CD14-positive monocyte (primary cell): ENCODE measurements around the gene PRDX5. TPM values are rescaled to one million over a fixed set of nuclear protein-coding genes. Genes with fewer than 3 reads are reported as not detected.

Experiments
- DNase-seq, 3 donors: peaks; one replicate each; pipeline ENCODE4 v3.0.0-alpha.2; 2011 to 2022
- H2AFZ ChIP-seq: 2 replicates; pipeline ENCODE4 v1.6.0; 2012; ENCODE audit warnings: mild to moderate bottlenecking, low read depth, low read length, inconsistent platforms; ENCODE audit not compliant: insufficient read depth, poor library complexity, severe bottlenecking
- H3K27ac ChIP-seq, 2 donors: 1 replicate in 1 of 2; 2 replicates in 1 of 2; pipeline ENCODE4 v1.5.1; 2012 to 2013; ENCODE audit warnings: low read length in 2 of 2, control low read depth in 1 of 2, inconsistent platforms in 1 of 2, low read depth in 1 of 2, mild to moderate bottlenecking in 1 of 2
- H3K27me3 ChIP-seq, 2 donors: one replicate each; pipeline versions ENCODE4 v1.6.0 to v1.6.1; 2011 to 2013; ENCODE audit warnings: low read length in 2 of 2; ENCODE audit not compliant: control insufficient read depth in 2 of 2, insufficient read depth in 2 of 2
- H3K36me3 ChIP-seq, 2 donors: replicated peaks in 1 of 2; 1 replicate in 1 of 2; 2 replicates in 1 of 2; pipeline versions ENCODE4 v1.5.1 to v1.6.1; 2012 to 2013; ENCODE audit warnings: low read length in 2 of 2, control low read depth in 1 of 2, inconsistent platforms in 1 of 2, mild to moderate bottlenecking in 1 of 2; ENCODE audit not compliant: insufficient read depth in 2 of 2, control insufficient read depth in 1 of 2
- H3K4me1 ChIP-seq, 2 donors: 1 replicate in 1 of 2; 2 replicates in 1 of 2; pipeline versions ENCODE4 v1.5.1 to v1.6.1; 2012 to 2013; ENCODE audit warnings: low read length in 2 of 2, control low read depth in 1 of 2, inconsistent platforms in 1 of 2, mild to moderate bottlenecking in 1 of 2, moderate library complexity in 1 of 2; ENCODE audit not compliant: insufficient read depth in 2 of 2, control insufficient read depth in 1 of 2
- H3K4me2 ChIP-seq: replicated peaks from 2 replicates; pipeline ENCODE3; 2012; ENCODE audit warnings: low read length, moderate library complexity, mild to moderate bottlenecking; ENCODE audit not compliant: poor library complexity, severe bottlenecking; ENCODE audit errors: extremely low read depth
- H3K4me3 ChIP-seq, 3 experiments: fragments of 200-600 bp in 1 of 3; sonication (generic) in 1 of 3; replicated peaks in 1 of 3; 1 replicate in 2 of 3; 2 replicates in 1 of 3; pipeline ENCODE4 v1.5.1; 2011 to 2013; ENCODE audit warnings: low read length in 3 of 3, mild to moderate bottlenecking in 3 of 3, control low read depth in 2 of 3, low read depth in 2 of 3, inconsistent platforms in 1 of 3, moderate library complexity in 1 of 3
- H3K79me2 ChIP-seq: 2 replicates; pipeline ENCODE4 v1.6.0; 2012; ENCODE audit warnings: mild to moderate bottlenecking, control low read depth, inconsistent platforms, low read length, moderate library complexity; ENCODE audit not compliant: insufficient read depth
- H3K9ac ChIP-seq: 2 replicates; pipeline ENCODE4 v1.6.0; 2017; ENCODE audit warnings: low read length, mild to moderate bottlenecking; ENCODE audit not compliant: insufficient read depth, poor library complexity, severe bottlenecking
- H3K9me3 ChIP-seq, 2 donors: replicated peaks in 1 of 2; 1 replicate in 1 of 2; 2 replicates in 1 of 2; pipeline versions ENCODE4 v1.5.1 to v1.6.1; 2012 to 2013; ENCODE audit warnings: low read length in 2 of 2, control low read depth in 1 of 2; ENCODE audit not compliant: control insufficient read depth in 1 of 2, insufficient read depth in 1 of 2
- H4K20me1 ChIP-seq: 2 replicates; pipeline ENCODE4 v1.6.0; 2012; ENCODE audit warnings: mild to moderate bottlenecking, low read length, control low read depth, moderate library complexity; ENCODE audit not compliant: insufficient read depth
- H3K27ac Mint-ChIP-seq, 7 donors: one replicate each; pipeline ENCODE4 v1.8.0; 2020; ENCODE audit warnings: mild to moderate bottlenecking in 7 of 7, mixed read lengths in 7 of 7, moderate library complexity in 6 of 7, inconsistent platforms in 2 of 7
- H3K27me3 Mint-ChIP-seq, 3 donors: one replicate each; pipeline ENCODE4 v1.8.0; 2021 to 2022; ENCODE audit warnings: low read depth in 3 of 3, mild to moderate bottlenecking in 3 of 3, mixed read lengths in 3 of 3, moderate library complexity in 3 of 3, inconsistent platforms in 1 of 3
- H3K36me3 Mint-ChIP-seq, 2 donors: one replicate each; pipeline ENCODE4 v1.8.0; 2020; ENCODE audit warnings: mixed read lengths in 2 of 2, inconsistent platforms in 1 of 2, mild to moderate bottlenecking in 1 of 2
- H3K4me1 Mint-ChIP-seq: one replicate; pipeline ENCODE4 v1.8.0; 2020; ENCODE audit warnings: mild to moderate bottlenecking, mixed read lengths
- H3K4me3 Mint-ChIP-seq, 2 donors: one replicate each; pipeline ENCODE4 v1.8.0; 2020; ENCODE audit warnings: mild to moderate bottlenecking in 2 of 2, mixed read lengths in 2 of 2, moderate library complexity in 1 of 2
- H3K9me3 Mint-ChIP-seq, 7 donors: one replicate each; pipeline ENCODE4 v1.8.0; 2020 to 2022; ENCODE audit warnings: mixed read lengths in 7 of 7, mild to moderate bottlenecking in 6 of 7, moderate library complexity in 6 of 7, inconsistent platforms in 2 of 7
- CTCF ChIP-seq: fragments of 200-600 bp; IDR thresholded peaks from one replicate; pipeline ENCODE4 v1.8.0; 2022; ENCODE audit warnings: antibody characterized with exemption, mild to moderate bottlenecking
- WGBS: methylation state at CpG from one replicate; pipeline ENCODE4 v1.1.5; 2013; ENCODE audit warnings: missing lambda C conversion rate; ENCODE audit not compliant: insufficient coverage; 5-methylcytosine and 5-hydroxymethylcytosine counted together
- intact Hi-C, 2 donors: fragments of 100-400 bp; cut with micrococcal nuclease; formaldehyde crosslinking; loops; one replicate each; pipeline versions ENCODE4 v1.15.0 to v1.15.1; 2023
- polyA plus RNA-seq, 3 donors: library from polyadenylated mRNA; depleted of rRNA in 1 of 3; unstranded in 2 of 3; stranded (reverse) in 1 of 3; fragments of 300-500 nt in 2 of 3; fragments of >200 nt in 1 of 3; fragmentation: Illumina TruSeq in 2 of 3; gene quantifications; 1 replicate in 2 of 3; 2 replicates in 1 of 3; pipeline ENCODE4 v1.2.3, GENCODE V29; 2012 to 2021

Gene PRDX5
- polyA plus RNA-seq, 3 donors, result 136 to 318 (median 286) TPM

GRCh38 chr11:64360448-64360921 lies 42.6 kb downstream of the PRDX5 start:
- peak overlapping the region; percentile 69 for H2AFZ ChIP-seq
- Mint-ChIP-seq H3K4me1 (peaks cover 44% of the 10 kb centered on the region), H3K36me3 (peaks cover 51 to 67% of the 10 kb centered on the region in 2 donors), H3K27me3 (no peaks in the 10 kb centered on the region), H3K4me3 (peak overlapping the region; percentile 86 to 96), H3K9me3 (no peaks in the 10 kb centered on the region), H3K27ac (peak overlapping the region; percentile 72 to 92 (median 82))
- no peaks in the 10 kb centered on the region for H3K9me3 ChIP-seq
- peak overlapping the region; percentile 90 to 95 (median 91) for H3K4me3 ChIP-seq
- H4K20me1 ChIP-seq, result peaks cover 71% of the 10 kb centered on the region
- peak overlapping the region; percentile 80 for H3K9ac ChIP-seq
- no peaks in the 10 kb centered on the region for H3K27me3 ChIP-seq
- H3K79me2 ChIP-seq, result peaks cover 63% of the 10 kb centered on the region
- TF ChIP-seq CTCF, result peak; percentile 16
- 0% methylated on average over 8 of the region's 13 CpGs for WGBS
- peak overlapping the region; percentile 36 to 80 for H3K27ac ChIP-seq
- H3K36me3 ChIP-seq, result peaks cover 52 to 64% of the 10 kb centered on the region in 2 donors
- intact Hi-C loops, result no loop called here
- H3K4me1 ChIP-seq, result peaks cover 33 to 49% of the 10 kb centered on the region in 2 donors
- DNase-seq, result peak; percentile 46 to 78 (median 63)
- H3K4me2 ChIP-seq, result peak overlapping the region; percentile 100

DNA sequence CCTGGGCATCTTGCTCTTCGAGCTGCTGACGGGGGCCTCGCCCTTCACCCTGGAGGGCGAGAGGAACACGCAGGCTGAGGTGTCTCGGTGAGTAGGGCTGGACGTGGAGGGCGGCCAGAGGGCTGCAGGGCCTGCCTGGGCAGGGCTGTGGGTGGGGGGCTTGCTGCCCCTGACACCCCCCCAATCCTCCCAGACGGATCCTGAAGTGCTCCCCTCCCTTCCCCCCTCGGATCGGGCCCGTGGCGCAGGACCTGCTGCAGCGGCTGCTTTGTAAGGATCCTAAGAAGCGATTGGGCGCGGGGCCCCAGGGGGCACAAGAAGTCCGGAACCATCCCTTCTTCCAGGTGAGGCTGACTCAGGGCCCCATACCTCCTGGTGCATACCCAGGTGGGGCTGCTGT lies 43.7 kb downstream of the PRDX5 start:
- intact Hi-C loops, result no loop called here
- no peaks in the 10 kb centered on the region for H3K27me3 Mint-ChIP-seq

More for the DNA sequence above, 43.7 kb downstream of the PRDX5 start:
- Histone ChIP-seq H3K36me3 (peaks cover 61 to 67% of the 10 kb centered on the region in 2 donors), H3K79me2 (peaks cover 70% of the 10 kb centered on the region), H3K27ac (peak overlapping the region in 1 of 2 donors; percentile 80), H2AFZ (no peak overlapping the region), H3K4me3 (no peak overlapping the region), H3K4me2 (peak overlapping the region; percentile 100), H3K9me3 (no peaks in the 10 kb centered on the region), H4K20me1 (peaks cover 75% of the 10 kb centered on the region), H3K27me3 (no peaks in the 10 kb centered on the region), H3K4me1 (peaks cover 33 to 47% of the 10 kb centered on the region in 2 donors), H3K9ac (no peak overlapping the region)
- 100% methylated on average over 4 of the region's 18 CpGs for WGBS
- TF ChIP-seq CTCF, result no peak
- H3K4me3 Mint-ChIP-seq, result no peak overlapping the region
- H3K4me1 Mint-ChIP-seq, result peaks cover 41% of the 10 kb centered on the region
- peaks cover 55 to 71% of the 10 kb centered on the region in 2 donors for H3K36me3 Mint-ChIP-seq
- H3K9me3 Mint-ChIP-seq, result no peaks in the 10 kb centered on the region
- DNase-seq, result no peak
- H3K27ac Mint-ChIP-seq, result peak overlapping the region in 2 of 7 donors; percentile 17 to 74
